HCT116 (cell line): ENCODE measurements around the gene ST3GAL3. TPM values are rescaled to one million over a fixed set of nuclear protein-coding genes. Genes with fewer than 3 reads are reported as not detected.

Experiments
- ATAC-seq: fragments of 200-7000 bp; cut with Tn5 transposase; 2 replicates; pipeline ENCODE4 v1.9.1; 2020; ENCODE audit warnings: mild to moderate bottlenecking, moderate library complexity
- BruUV-seq: library from RNA; stranded (reverse); fragments of 400-500 nt; replicated peaks from 2 replicates; lab custom pipeline; 2021; lab: Mats Ljungman, UMichigan
- CTCF ChIA-PET: fragments of 300-600 bp; sonication (Branson Sonifier 250); formaldehyde crosslinking; loops from one replicate; lab custom pipeline; 2021; ENCODE audit warnings: antibody characterized with exemption; lab: Charles Lee
- POLR2A ChIA-PET: fragments of 300-600, 350-600 bp; sonication (Branson Sonifier 250); formaldehyde crosslinking; loops from one replicate; lab custom pipeline; 2021; ENCODE audit warnings: antibody characterized with exemption; lab: Charles Lee
- RAD21 ChIA-PET, 2 experiments: fragments of 300-600 bp; sonication (Branson Sonifier 250); formaldehyde crosslinking; loops; one replicate each; lab custom pipeline; 2023; ENCODE audit warnings: low total read pairs in 2 of 2; ENCODE audit not compliant: uncharacterized antibody in 2 of 2, unreplicated experiment in 2 of 2, low non-redundant PET in 1 of 2; lab: Charles Lee
- DNase-seq: peaks from one replicate; pipeline ENCODE4 v3.0.0-alpha.2; 2010; ENCODE audit warnings: low read depth, low spot score
- H2AFZ ChIP-seq: fragments of 200-600 bp; shearing (Covaris generic), sonication (generic); 2 replicates; pipeline ENCODE4 v1.6.1; 2017; ENCODE audit warnings: low read depth, mixed run types, mixed read lengths, antibody characterized with exemption, low read length; ENCODE audit not compliant: poor library complexity, severe bottlenecking
- H3K27ac ChIP-seq: 2 replicates; pipeline ENCODE4 v1.5.1; 2012; ENCODE audit warnings: low read depth, low read length
- H3K27me3 ChIP-seq: fragments of 200-600 bp; sonication (generic); 2 replicates; pipeline ENCODE4 v1.6.1; 2016; ENCODE audit warnings: mixed run types, low read length, mixed read lengths; ENCODE audit not compliant: insufficient read depth
- H3K36me3 ChIP-seq, 2 experiments: fragments of 200-500 bp in 1 of 2; fragments of 200-600 bp in 1 of 2; sonication (Bioruptor generic) in 1 of 2; sonication (generic) in 1 of 2; 2 replicates each; pipeline versions ENCODE4 v1.5.1 to v1.6.1; 2014 to 2016; ENCODE audit warnings: low read length in 2 of 2, inconsistent platforms in 1 of 2, mixed read lengths in 1 of 2, mixed run types in 1 of 2; ENCODE audit not compliant: insufficient read depth in 2 of 2, control insufficient read depth in 1 of 2
- H3K4me1 ChIP-seq, 2 experiments: fragments of 200-600 bp in 1 of 2; sonication (generic) in 1 of 2; 2 replicates each; pipeline versions ENCODE4 v1.5.1 to v1.6.1; 2012 to 2017; ENCODE audit warnings: low read length in 2 of 2, inconsistent platforms in 1 of 2, mild to moderate bottlenecking in 1 of 2, mixed read lengths in 1 of 2, mixed run types in 1 of 2, moderate library complexity in 1 of 2; ENCODE audit not compliant: insufficient read depth in 2 of 2, control insufficient read depth in 1 of 2
- H3K4me2 ChIP-seq: fragments of 200-600 bp; sonication (generic); 2 replicates; pipeline ENCODE4 v1.6.1; 2017; ENCODE audit warnings: mixed run types, low read length, mixed read lengths
- H3K4me3 ChIP-seq, 2 experiments: fragments of 200-600 bp in 1 of 2; sonication (generic) in 1 of 2; replicated peaks in 1 of 2; 2 replicates each; pipeline ENCODE4 v1.5.1; 2011 to 2016; ENCODE audit warnings: low read length in 2 of 2, control low read depth in 1 of 2, low read depth in 1 of 2, mild to moderate bottlenecking in 1 of 2, mixed read lengths in 1 of 2, mixed run types in 1 of 2
- H3K79me2 ChIP-seq: fragments of 200-600 bp; sonication (generic); 2 replicates; pipeline ENCODE4 v1.6.1; 2017; ENCODE audit warnings: mild to moderate bottlenecking, mixed run types, low read length, moderate library complexity, mixed read lengths; ENCODE audit not compliant: insufficient read depth
- H3K9ac ChIP-seq: fragments of 200-600 bp; sonication (generic); 2 replicates; pipeline ENCODE4 v1.6.1; 2016; ENCODE audit warnings: low read length, mixed read lengths
- H3K9me2 ChIP-seq: fragments of 200-600 bp; sonication (generic), shearing (Covaris generic); 2 replicates; pipeline ENCODE4 v1.6.1; 2017; ENCODE audit warnings: mixed run types, mild to moderate bottlenecking, moderate library complexity; ENCODE audit not compliant: insufficient read depth
- H3K9me3 ChIP-seq, 2 experiments: fragments of 200-500 bp in 1 of 2; fragments of 200-600 bp in 1 of 2; sonication (Bioruptor generic) in 1 of 2; sonication (generic) in 1 of 2; 2 replicates each; pipeline ENCODE4 v1.6.1; 2014 to 2017; ENCODE audit warnings: low read length in 2 of 2, mixed read lengths in 2 of 2, inconsistent platforms in 1 of 2, low read depth in 1 of 2, mild to moderate bottlenecking in 1 of 2, mixed run types in 1 of 2, moderate library complexity in 1 of 2; ENCODE audit not compliant: control insufficient read depth in 1 of 2, insufficient read depth in 1 of 2
- H4K20me1 ChIP-seq: fragments of 200-600 bp; sonication (generic), shearing (Covaris generic); 2 replicates; pipeline ENCODE4 v1.6.1; 2017; ENCODE audit warnings: mixed run types, mild to moderate bottlenecking, moderate library complexity; ENCODE audit not compliant: insufficient read depth
- EGR1 ChIP-seq: IDR thresholded peaks from 2 replicates; pipeline ENCODE4 v1.6.1; 2012; ENCODE audit warnings: low read depth
- EZH2 ChIP-seq: fragments of 200-600 bp; sonication (generic); IDR thresholded peaks from 2 replicates; pipeline ENCODE4 v1.6.1; 2017; ENCODE audit warnings: antibody characterized with exemption, mixed run types
- EZH2phosphoT487 ChIP-seq: fragments of 200-600 bp; IDR thresholded peaks from 2 replicates; pipeline ENCODE4 v1.6.1; 2018; ENCODE audit warnings: antibody characterized with exemption, borderline replicate concordance
- FOSL1 ChIP-seq: IDR thresholded peaks from 2 replicates; pipeline ENCODE4 v1.6.1; 2012; ENCODE audit warnings: low read depth
- POLR2AphosphoS5 ChIP-seq: IDR thresholded peaks from 2 replicates; pipeline ENCODE4 v1.6.1; 2011; ENCODE audit warnings: mild to moderate bottlenecking, low read depth, low read length, moderate library complexity
- RAD21 ChIP-seq: IDR thresholded peaks from 2 replicates; pipeline ENCODE4 v1.6.1; 2012; ENCODE audit warnings: low read depth, mild to moderate bottlenecking
- REST ChIP-seq: IDR thresholded peaks from 2 replicates; pipeline ENCODE4 v1.6.1; 2012; ENCODE audit warnings: low read depth
- SIN3A ChIP-seq: IDR thresholded peaks from 2 replicates; pipeline ENCODE4 v1.6.1; 2012; ENCODE audit warnings: low read depth
- SP1 ChIP-seq: IDR thresholded peaks from 2 replicates; pipeline ENCODE4 v1.6.1; 2012; ENCODE audit warnings: low read depth
- TCF7L2 ChIP-seq: IDR thresholded peaks from 2 replicates; pipeline ENCODE4 v1.7.0; 2011; ENCODE audit warnings: borderline replicate concordance, inconsistent platforms; ENCODE audit not compliant: insufficient read depth, insufficient read length; ENCODE audit errors: extremely low read depth
- ZFX ChIP-seq: fragments of 450-650 bp; IDR thresholded peaks from 2 replicates; pipeline ENCODE4 v1.6.1; 2017
- intact Hi-C: fragments of 100-400 bp; cut with micrococcal nuclease; formaldehyde crosslinking; loops from 2 replicates; pipeline ENCODE4 v1.10.0; 2022
- total RNA-seq: library from RNA; stranded (reverse); gene quantifications from one replicate; pipeline ENCODE4 v1.2.1, GENCODE V29; 2021; ENCODE audit not compliant: unreplicated experiment

ST3GAL3 gene
- total RNA-seq, 1 experiment from 2014 or later: 7.2 TPM

GRCh38 chr1:43938892-43939587, 231.7 kb downstream of the ST3GAL3 start:
- Histone ChIP-seq H3K4me3 (no peak overlapping the region), H3K9me2 (no peaks in the 10 kb centered on the region), H3K27ac (no peak overlapping the region), H3K27me3 (no peaks in the 10 kb centered on the region), H3K9ac (no peak overlapping the region), H3K4me2 (no peak overlapping the region), H3K79me2 (peaks cover 9% of the 10 kb centered on the region; the same call in 1 of the 2 replicates), H3K9me3 (no peaks in the 10 kb centered on the region), H4K20me1 (no peaks in the 10 kb centered on the region), H3K36me3 (0 out of 4 replicates have a peak, but pooled peaks cover 0 to 10% of the 10 kb centered on the region in 2 experiments), H2AFZ (no peak overlapping the region), H3K4me1 (peaks cover 5 to 21% of the 10 kb centered on the region in 2 experiments; a peak in 3 of 4 replicates)
- DNase-seq (no peak), ATAC-seq (no peak)
- ChIA-PET POLR2A (interaction anchor here (0.6 to 1.3 kb wide), 3 partner anchors 89 to 176 kb away, joined by 3 read pairs; no protein-coding TSS in a partner anchor), CTCF (interaction anchor here (0.9 to 12.2 kb wide), 3 partner anchors 8 to 172 kb away, joined by 5 to 479 read pairs (median 19); no protein-coding TSS in a partner anchor), RAD21 (interaction anchor here in 1 of 2 experiments (0.5 kb wide), 1 partner anchor 222 kb away, joined by 3 read pairs; no protein-coding TSS in a partner anchor)
- intact Hi-C loops: no loop called here
- TF ChIP-seq EGR1 (no peak), RAD21 (no peak), ZFX (no peak), EZH2 (no peak), REST (no peak), EZH2phosphoT487 (no peak), SP1 (no peak), TCF7L2 (no peak), FOSL1 (no peak), SIN3A (no peak), POLR2AphosphoS5 (no peak)
- no TSS peak for BruUV-seq
